GM10266 (cell line): ENCODE results near the gene PPFIBP2.

Experiments
- DNase-seq: peaks from one replicate; pipeline ENCODE4 v3.0.0; 2012; ENCODE audit errors: extremely low spot score
- CTCF ChIP-seq: IDR thresholded peaks from 2 replicates; pipeline ENCODE4 v1.5.1; 2012; ENCODE audit warnings: mild to moderate bottlenecking, low read depth; ENCODE audit not compliant: control insufficient read depth, insufficient read depth; ENCODE audit errors: missing control alignments

PPFIBP2 gene

GRCh38 chr11:7599209-7599608, 85.4 kb downstream of the PPFIBP2 start:
- DNase-seq, result no peak
- no peak for TF ChIP-seq CTCF

DNA sequence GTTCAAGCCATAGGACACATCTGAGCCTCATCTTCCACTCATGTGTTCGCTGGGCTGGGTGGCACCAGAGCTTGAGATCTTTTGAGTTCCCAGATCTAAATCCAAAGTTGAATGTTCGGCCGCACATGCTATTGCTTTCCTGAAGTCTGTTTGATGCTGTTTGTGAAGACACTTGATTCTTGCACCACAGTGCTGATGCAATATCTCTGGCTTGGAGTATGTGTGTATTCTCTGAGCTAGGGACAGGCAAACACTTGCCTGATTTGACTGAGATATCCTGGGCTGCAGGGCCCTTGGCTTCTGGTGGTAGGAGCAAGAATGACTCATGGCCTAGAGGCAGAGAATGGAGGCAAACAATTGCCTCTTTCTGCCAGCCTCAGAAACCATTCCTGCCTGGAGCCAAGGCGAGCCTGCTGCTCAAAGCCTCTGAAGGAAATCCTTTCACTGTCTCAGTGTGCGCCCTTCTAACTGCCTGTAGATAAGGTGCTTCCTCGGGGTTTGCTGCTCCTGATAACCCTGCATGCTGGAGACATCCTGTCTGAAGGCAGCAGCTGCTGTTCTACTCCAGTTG, 86.5 kb downstream of the PPFIBP2 start:
- no peak for TF ChIP-seq CTCF
- no peak for DNase-seq

GRCh38 chr11:7603031-7603781, 89.4 kb downstream of the PPFIBP2 start:
- DNase-seq, result no peak
- no peak for TF ChIP-seq CTCF

- DNase-seq, result no peak
- no peak for TF ChIP-seq CTCF
Observed at GRCh38 chr11:7604331-7604955, 90.6 kb downstream of the PPFIBP2 start.

DNA sequence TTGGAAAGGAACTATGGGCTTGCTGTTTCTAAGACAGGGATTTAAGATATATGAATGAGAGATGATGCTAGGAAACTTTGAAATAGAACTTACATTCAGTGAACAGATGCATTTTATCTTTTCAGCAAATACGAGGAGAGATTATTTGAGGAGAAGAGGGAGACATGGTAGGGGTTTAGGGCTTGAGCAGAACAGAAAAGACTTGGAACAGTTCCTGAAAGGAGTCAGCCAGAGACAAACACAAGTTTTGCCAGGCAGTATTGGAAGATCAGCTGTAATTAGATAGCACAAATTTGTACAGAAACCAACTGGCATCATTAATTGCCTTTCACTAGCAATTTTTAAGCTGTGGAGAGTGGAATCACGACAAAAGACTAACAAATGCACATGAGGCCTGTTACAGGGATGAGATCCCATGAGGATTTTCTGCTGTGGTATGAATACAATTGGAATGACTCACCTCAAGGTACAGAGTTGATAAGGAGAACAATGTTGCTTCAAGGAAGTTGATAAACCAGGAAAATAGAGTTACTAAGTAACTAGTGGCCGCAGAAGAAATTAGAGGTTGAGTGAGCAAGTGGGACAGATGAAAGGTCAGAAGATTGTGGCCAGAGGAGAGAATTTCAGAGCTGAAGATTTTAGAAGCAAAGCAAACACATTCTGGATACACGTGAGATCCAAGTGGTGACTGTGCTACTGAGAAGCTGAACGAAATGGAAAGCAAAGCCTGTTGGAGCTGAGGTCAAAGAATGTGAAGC, 91.6 kb downstream of the PPFIBP2 start:
- no peak for DNase-seq
- TF ChIP-seq CTCF, result no peak

GRCh38 chr11:7606496-7606895, 92.7 kb downstream of the PPFIBP2 start:
- no peak for DNase-seq
- no peak for TF ChIP-seq CTCF
